GM12878 (cell line): ENCODE data around the gene RALGAPA2. TPM values are rescaled to one million over a fixed set of nuclear protein-coding genes. Genes with fewer than 3 reads are reported as not detected.
A peak's percentile ranks its signal among the peaks of the same experiment; 100 is the strongest.

Experiments
- ATAC-seq: fragments of 200-7000 bp; cut with Tn5 transposase; 3 replicates; pipeline ENCODE4 v1.9.1; 2020; ENCODE audit warnings: mild to moderate bottlenecking, moderate library complexity
- BruUV-seq: library from RNA; stranded (reverse); fragments of 400-500 nt; replicated peaks from 2 replicates; lab custom pipeline; 2021; lab: Mats Ljungman, UMichigan
- CTCF ChIA-PET: fragments of 300-600 bp; sonication (Branson Sonifier 250); formaldehyde crosslinking; extraction: SDS; loops from one replicate; lab custom pipeline; 2021; ENCODE audit warnings: inconsistent platforms; lab: Yijun Ruan, JAX
- POLR2A ChIA-PET: fragments of 350-600 bp; formaldehyde crosslinking; extraction: SDS; loops from one replicate; lab custom pipeline; 2021; ENCODE audit warnings: inconsistent platforms; lab: Charles Lee
- RAD21 ChIA-PET: fragments of 300-600 bp; sonication (Branson Sonifier 250); formaldehyde crosslinking; loops from one replicate; lab custom pipeline; 2023; ENCODE audit warnings: antibody characterized with exemption; ENCODE audit not compliant: unreplicated experiment; lab: Charles Lee
- SMC1A ChIA-PET: fragments of 300-600 bp; sonication (Branson Sonifier 250); formaldehyde crosslinking; loops from one replicate; lab custom pipeline; 2023; ENCODE audit not compliant: unreplicated experiment, uncharacterized antibody; lab: Charles Lee
- DNase-seq: peaks from one replicate; pipeline ENCODE4 v3.0.0-alpha.2; 2011; ENCODE audit warnings: low read depth, low spot score
- FAIRE-seq: peaks from 3 replicates; lab custom pipeline; 2011; peaks lifted over from hg19 to GRCh38; lab: Jason Lieb, UNC
- H2AFZ ChIP-seq: 2 replicates; pipeline ENCODE4 v1.6.0; 2011; ENCODE audit warnings: low read depth, low read length, control low read depth; ENCODE audit not compliant: control insufficient read depth
- H3K27ac ChIP-seq: 2 replicates; pipeline ENCODE4 v1.5.1; 2011; ENCODE audit warnings: control low read depth; ENCODE audit not compliant: control insufficient read depth, insufficient read depth
- H3K27me3 ChIP-seq, 2 experiments: replicated peaks in 1 of 2; 2 replicates each; pipeline versions ENCODE4 v1.6.0 to v1.6.1; 2011; ENCODE audit warnings: low read length in 1 of 2; ENCODE audit not compliant: control insufficient read depth in 2 of 2, insufficient read depth in 2 of 2
- H3K36me3 ChIP-seq, 2 experiments: 2 replicates each; pipeline ENCODE4 v1.5.1; 2011; ENCODE audit warnings: low read length in 1 of 2; ENCODE audit not compliant: control insufficient read depth in 2 of 2, insufficient read depth in 2 of 2
- H3K4me1 ChIP-seq: 2 replicates; pipeline ENCODE4 v1.6.1; 2011; ENCODE audit warnings: mild to moderate bottlenecking, low read length, moderate library complexity, mixed read lengths; ENCODE audit not compliant: control insufficient read depth, insufficient read depth
- H3K4me2 ChIP-seq: 2 replicates; pipeline ENCODE4 v1.6.0; 2011; ENCODE audit warnings: control low read depth; ENCODE audit not compliant: control insufficient read depth, insufficient read depth
- H3K4me3 ChIP-seq: fragments of 200-600 bp; sonication (generic); 2 replicates; pipeline ENCODE4 v1.5.1; 2016
- H3K79me2 ChIP-seq: 2 replicates; pipeline ENCODE4 v1.6.0; 2011; ENCODE audit warnings: low read length; ENCODE audit not compliant: control insufficient read depth, insufficient read depth
- H3K9ac ChIP-seq: 2 replicates; pipeline ENCODE4 v1.8.0; 2011; ENCODE audit warnings: low read length, control low read depth, mixed read lengths; ENCODE audit not compliant: control insufficient read depth, insufficient read depth
- H3K9me3 ChIP-seq: replicated peaks from 3 replicates; pipeline ENCODE4 v1.5.1; 2011; ENCODE audit warnings: mild to moderate bottlenecking, low read length; ENCODE audit not compliant: control insufficient read depth, insufficient read depth
- H4K20me1 ChIP-seq: 2 replicates; pipeline ENCODE4 v1.6.0; 2011; ENCODE audit not compliant: control insufficient read depth, insufficient read depth
- FOXM1 ChIP-seq: IDR thresholded peaks from 2 replicates; pipeline ENCODE4 v1.6.1; 2012; ENCODE audit warnings: low read depth, mild to moderate bottlenecking, inconsistent platforms, low read length, moderate library complexity
- JUNB ChIP-seq: IDR thresholded peaks from 2 replicates; pipeline ENCODE4 v1.6.1; 2016; ENCODE audit warnings: antibody characterized with exemption, mild to moderate bottlenecking
- NFIC ChIP-seq: IDR thresholded peaks from 2 replicates; pipeline ENCODE4 v1.6.1; 2012; ENCODE audit warnings: low read depth, mild to moderate bottlenecking, inconsistent platforms, low read length, moderate library complexity
- RUNX3 ChIP-seq: IDR thresholded peaks from 2 replicates; pipeline ENCODE4 v1.6.1; 2012; ENCODE audit warnings: low read length, inconsistent platforms
- WGBS: methylation state at CpG from one replicate; pipeline ENCODE4 v1.1.6; 2016; ENCODE audit warnings: low lambda C conversion rate; ENCODE audit not compliant: insufficient replicate concordance, insufficient coverage; ENCODE audit errors: missing lambda C conversion rate; 5-methylcytosine and 5-hydroxymethylcytosine counted together
- in situ Hi-C: fragments of 300-500 bp; cut with MboI; formaldehyde crosslinking; loops from 9 replicates; pipeline ENCODE4 v1.14.3; 2018; ENCODE audit warnings: mixed read lengths
- intact Hi-C: fragments of 100-400 bp; cut with micrococcal nuclease; formaldehyde crosslinking; loops from one replicate; pipeline ENCODE4 v1.14.2; 2022; ENCODE audit not compliant: unreplicated experiment
- polyA plus RNA-seq, 11 experiments: library from polyadenylated mRNA; depleted of rRNA in 4 of 11; unstranded in 6 of 11; stranded (reverse) in 5 of 11; fragments of >200 nt; fragmentation: Nextera tagmentation in 4 of 11; fragmentation: Illumina TruSeq in 1 of 11; extraction: Ambion mirVana in 4 of 11; extraction: Trizol in 1 of 11; gene quantifications; 1 replicate in 1 of 11; 2 replicates in 10 of 11; pipeline versions ENCODE4 v1.2.1 to v1.2.3, GENCODE V29; 2011 to 2016; ENCODE audit warnings: inconsistent platforms in 2 of 11, missing spikeins in 2 of 11, low read depth in 1 of 11
- total RNA-seq, 4 experiments: library from RNA; depleted of rRNA in 3 of 4; stranded (reverse); fragments of >200 nt in 3 of 4; fragmentation: Illumina TruSeq in 1 of 4; extraction: Trizol in 1 of 4; gene quantifications; 2 replicates each; pipeline versions ENCODE4 v1.2.1 to v1.2.3, GENCODE V29; 2013 to 2021
- TF ChIP-seq, protein P1 (sequence below): fragments of 450-650 bp; IDR thresholded peaks from 2 replicates; pipeline ENCODE4 v1.6.1; 2017; ENCODE audit warnings: antibody characterized with exemption, mild to moderate bottlenecking, moderate library complexity

RALGAPA2 gene
- total and polyA plus RNA-seq, 10 of the 15 experiments (the other 5 are each of a cell fraction or from before 2014, with no cell fraction given), result 2.9 to 29.4 (median 19.6) TPM

DNA sequence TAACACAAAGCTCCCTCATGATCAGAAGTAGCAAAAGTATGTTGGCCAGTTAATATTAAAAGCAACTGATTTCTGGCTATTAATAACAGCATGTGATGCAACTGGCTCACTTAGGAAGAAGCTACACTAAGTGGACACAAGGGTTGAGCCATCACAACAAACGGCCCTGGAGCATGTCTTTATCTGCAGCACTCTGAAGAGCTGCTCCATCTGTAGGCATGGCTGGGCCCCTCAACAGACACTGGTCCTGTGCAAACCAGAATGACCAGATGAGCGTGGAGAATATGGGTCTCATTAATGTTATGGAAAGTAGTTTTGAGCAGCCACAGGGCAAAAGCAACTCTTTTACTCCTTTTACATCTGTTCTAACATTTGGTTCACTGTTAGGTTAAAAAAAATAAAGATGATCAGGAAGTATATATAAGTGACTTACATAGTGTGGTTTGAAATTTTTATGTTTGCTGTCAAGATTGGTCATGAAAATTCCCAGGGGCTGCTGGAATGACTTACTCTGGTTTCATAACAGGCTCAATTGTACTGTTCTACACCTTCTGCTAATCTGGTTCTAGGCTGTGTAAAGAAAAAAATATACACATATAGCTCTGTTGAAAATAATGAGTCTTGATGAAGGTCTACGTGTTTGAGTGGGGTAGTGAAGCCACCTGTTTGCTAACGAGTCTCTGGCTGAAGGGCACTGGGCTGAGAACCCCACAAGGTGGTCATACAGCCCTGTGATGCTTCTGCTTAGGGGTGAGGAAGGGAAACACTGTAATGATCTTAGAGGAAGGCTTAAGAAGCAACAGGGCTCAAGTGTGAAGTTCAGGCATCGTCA is 286.4 kb downstream of the RALGAPA2 start:
- peak; percentile 79 for ATAC-seq
- Histone ChIP-seq H3K27ac (0 out of 2 replicates have a peak overlapping the region, but pooled peaks have one; percentile 20), H3K9ac (no peak overlapping the region), H4K20me1 (no peaks in the 10 kb centered on the region), H2AFZ (no peak overlapping the region), H3K36me3 (peaks cover 0 to 3% of the 10 kb centered on the region in 2 experiments; a peak in 2 of 4 replicates), H3K4me1 (peaks cover 4% of the 10 kb centered on the region; the same call in 1 of the 2 replicates), H3K4me3 (no peak overlapping the region), H3K79me2 (no peaks in the 10 kb centered on the region), H3K27me3 (no peaks in the 10 kb centered on the region), H3K9me3 (no peaks in the 10 kb centered on the region), H3K4me2 (peak overlapping the region; percentile 9; the same call in 1 of the 2 replicates)
- 13% methylated on average over 5 of the region's 5 CpGs for WGBS
- in situ Hi-C loops (no loop called here), intact Hi-C loops (loop anchor here (5.0 kb wide), 1 partner anchor 54 kb away; no protein-coding TSS in a partner anchor)
- SMC1A ChIA-PET, result interaction anchor here (0.6 to 1.9 kb wide), 8 partner anchors 8 to 92 kb away, joined by 3 to 9 read pairs (median 4); no protein-coding TSS in a partner anchor
- DNase-seq, result no peak
- POLR2A ChIA-PET, result no interaction called here
- no TSS peak for BruUV-seq
- FAIRE-seq, result peak; percentile 59
- TF ChIP-seq RUNX3 (peak; percentile 80), FOXM1 (peak; percentile 51; the same call in 1 of the 2 replicates), NFIC (peak; percentile 59; the same call in 1 of the 2 replicates), JUNB (peak; percentile 55; the same call in 1 of the 2 replicates)
- TF ChIP-seq, protein P1, sequence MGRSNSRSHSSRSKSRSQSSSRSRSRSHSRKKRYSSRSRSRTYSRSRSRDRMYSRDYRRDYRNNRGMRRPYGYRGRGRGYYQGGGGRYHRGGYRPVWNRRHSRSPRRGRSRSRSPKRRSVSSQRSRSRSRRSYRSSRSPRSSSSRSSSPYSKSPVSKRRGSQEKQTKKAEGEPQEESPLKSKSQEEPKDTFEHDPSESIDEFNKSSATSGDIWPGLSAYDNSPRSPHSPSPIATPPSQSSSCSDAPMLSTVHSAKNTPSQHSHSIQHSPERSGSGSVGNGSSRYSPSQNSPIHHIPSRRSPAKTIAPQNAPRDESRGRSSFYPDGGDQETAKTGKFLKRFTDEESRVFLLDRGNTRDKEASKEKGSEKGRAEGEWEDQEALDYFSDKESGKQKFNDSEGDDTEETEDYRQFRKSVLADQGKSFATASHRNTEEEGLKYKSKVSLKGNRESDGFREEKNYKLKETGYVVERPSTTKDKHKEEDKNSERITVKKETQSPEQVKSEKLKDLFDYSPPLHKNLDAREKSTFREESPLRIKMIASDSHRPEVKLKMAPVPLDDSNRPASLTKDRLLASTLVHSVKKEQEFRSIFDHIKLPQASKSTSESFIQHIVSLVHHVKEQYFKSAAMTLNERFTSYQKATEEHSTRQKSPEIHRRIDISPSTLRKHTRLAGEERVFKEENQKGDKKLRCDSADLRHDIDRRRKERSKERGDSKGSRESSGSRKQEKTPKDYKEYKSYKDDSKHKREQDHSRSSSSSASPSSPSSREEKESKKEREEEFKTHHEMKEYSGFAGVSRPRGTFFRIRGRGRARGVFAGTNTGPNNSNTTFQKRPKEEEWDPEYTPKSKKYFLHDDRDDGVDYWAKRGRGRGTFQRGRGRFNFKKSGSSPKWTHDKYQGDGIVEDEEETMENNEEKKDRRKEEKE, result no peak
- RAD21 ChIA-PET, result interaction anchor here (0.7 to 1.7 kb wide), 5 partner anchors 10 to 141 kb away, joined by 3 to 7 read pairs (median 4); no protein-coding TSS in a partner anchor
- CTCF ChIA-PET, result interaction anchor here (0.6 to 1.3 kb wide), 4 partner anchors 10 to 342 kb away, joined by 3 to 4 read pairs (median 3); no protein-coding TSS in a partner anchor
